ENCODE data around the gene PDIA2.
"Not testable (repeated sequence)": the region's sequence is repeated elsewhere in the genome, so short reads cannot be mapped to it uniquely, and the experiment has no call there.

PDIA2 gene

GRCh38 chr16:263182-263774, 19.7 kb upstream of the PDIA2 start:
- in situ Hi-C loops (cut with HindIII; ENCODE audit: low sequenced_read_pairs) = no loop called here

DNA sequence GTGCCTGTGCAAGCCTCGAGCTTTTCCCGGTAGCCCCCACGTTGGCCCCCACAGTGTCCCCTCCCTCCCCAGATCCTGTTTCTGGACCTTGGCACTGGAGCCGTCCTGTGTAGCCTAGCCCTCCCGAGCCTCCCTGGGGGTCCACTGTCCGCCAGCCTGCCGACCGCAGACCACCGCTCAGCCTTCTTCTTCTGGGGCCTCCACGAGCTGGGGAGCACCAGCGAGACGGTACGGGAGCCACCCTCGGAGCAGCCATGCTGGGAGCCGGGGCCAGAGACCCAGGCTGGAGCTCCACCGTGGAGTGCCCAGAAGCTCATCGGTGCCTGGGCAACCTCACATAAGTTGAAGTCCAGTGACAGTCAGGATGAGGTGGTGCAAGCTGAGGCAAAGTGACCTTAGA, 19.0 kb upstream of the PDIA2 start:
- in situ Hi-C loops (cut with HindIII; ENCODE audit: low sequenced_read_pairs) = no loop called here

- in situ Hi-C loops (cut with HindIII; ENCODE audit: low sequenced_read_pairs) = no loop called here
These were observed 18.5 kb upstream of the PDIA2 start for GRCh38 chr16:264440-264951.

GRCh38 chr16:265002-265529, 17.9 kb upstream of the PDIA2 start:
- in situ Hi-C loops (cut with HindIII; ENCODE audit: low sequenced_read_pairs) = no loop called here

- in situ Hi-C loops (cut with HindIII; ENCODE audit: low sequenced_read_pairs) = no loop called here
These were observed 17.3 kb upstream of the PDIA2 start for GRCh38 chr16:265711-266110.

DNA sequence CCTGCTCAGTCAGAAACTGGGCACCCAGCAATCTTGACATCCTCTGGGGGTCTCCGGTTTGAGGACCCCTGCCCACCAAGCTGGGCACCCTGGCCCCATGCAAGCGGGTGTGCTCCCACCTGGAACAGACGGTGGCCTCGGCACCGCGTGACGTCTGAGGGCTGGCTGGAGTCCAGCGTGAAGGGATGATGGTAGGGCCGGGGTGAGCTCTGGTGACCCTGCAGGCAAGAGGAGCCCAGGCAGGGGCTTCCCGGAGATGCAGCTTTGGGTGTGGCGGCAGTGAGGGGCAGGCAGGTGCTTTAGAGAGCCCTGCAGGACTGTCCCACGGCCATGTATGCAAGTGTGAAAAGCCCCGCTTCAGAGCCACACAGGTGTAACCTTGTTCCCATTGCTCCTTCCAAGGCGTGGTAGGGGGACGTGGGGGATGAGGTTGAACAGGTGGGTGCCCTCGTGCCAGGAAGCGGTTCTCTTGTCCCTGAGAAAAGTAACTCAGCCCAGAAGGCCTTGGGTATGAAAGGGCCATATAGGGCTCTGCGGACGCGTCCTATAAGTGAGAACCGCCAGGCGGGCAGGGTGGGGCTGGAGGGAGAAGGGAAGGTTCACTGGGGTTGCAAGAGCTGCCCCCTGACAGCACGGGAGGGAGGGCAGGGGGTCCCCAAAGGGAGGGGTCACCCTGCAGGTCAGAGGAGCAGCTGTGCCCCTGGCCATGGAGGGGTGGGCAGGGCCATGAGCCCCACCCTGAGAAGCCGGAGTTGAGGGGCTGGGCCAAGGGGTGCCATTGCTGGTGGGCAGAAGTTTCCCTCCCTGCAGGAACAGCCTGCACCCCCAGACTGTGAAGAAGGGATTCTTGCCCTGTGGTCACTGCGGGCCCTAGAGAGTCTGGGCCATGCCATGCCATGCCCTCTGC, 16.5 kb upstream of the PDIA2 start:
- in situ Hi-C loops (cut with HindIII; ENCODE audit: low sequenced_read_pairs) = no loop called here

GRCh38 chr16:267562-267961, 15.4 kb upstream of the PDIA2 start:
- in situ Hi-C loops (cut with HindIII; ENCODE audit: low sequenced_read_pairs) = not testable (repeated sequence)

DNA sequence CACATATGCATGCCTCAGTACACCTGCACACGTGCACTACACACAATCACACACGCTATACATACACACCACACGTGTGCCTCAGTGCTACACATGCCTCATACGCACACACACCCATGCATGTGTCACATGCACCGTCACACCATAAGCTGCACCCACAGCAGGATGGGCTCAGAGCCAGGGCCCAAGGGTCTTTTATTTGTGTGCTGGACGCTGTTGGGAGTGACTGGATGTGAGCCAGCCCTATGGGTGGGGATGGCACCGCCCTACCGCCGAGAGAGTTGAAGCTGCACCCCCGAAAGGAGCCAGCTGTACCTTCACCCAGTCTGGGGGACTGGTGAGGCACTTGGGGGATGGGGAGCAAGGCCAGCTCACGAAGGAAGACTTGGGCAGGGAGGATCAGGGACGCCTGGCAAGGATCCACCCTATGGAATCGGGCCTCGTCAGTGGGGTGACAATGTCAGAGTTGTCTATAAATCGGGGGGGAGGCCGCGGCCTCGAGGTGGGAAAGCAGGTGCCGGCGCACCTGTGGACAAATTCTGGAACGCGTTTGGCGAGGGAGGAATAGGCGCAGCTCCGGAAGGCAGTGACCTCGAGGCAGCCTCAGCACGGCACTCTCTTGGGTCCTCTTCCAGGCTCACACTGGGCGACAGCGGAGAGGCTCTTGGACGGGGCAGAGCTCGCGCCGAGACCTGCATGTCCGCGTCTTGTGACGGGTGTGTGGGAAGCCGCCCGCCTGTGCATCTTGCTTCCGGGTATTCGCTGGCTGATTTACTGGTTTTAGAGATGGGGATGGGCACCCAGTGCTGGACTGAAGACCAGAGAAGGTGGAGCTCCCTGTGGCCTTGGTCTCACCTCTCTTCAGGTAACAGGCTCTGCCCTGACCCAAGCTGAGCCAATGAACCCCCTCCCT, 14.6 kb upstream of the PDIA2 start:
- in situ Hi-C loops (cut with HindIII; ENCODE audit: low sequenced_read_pairs) = no loop called here

- in situ Hi-C loops (cut with HindIII; ENCODE audit: low sequenced_read_pairs) = no loop called here
These were observed 13.7 kb upstream of the PDIA2 start for GRCh38 chr16:269061-269796.

DNA sequence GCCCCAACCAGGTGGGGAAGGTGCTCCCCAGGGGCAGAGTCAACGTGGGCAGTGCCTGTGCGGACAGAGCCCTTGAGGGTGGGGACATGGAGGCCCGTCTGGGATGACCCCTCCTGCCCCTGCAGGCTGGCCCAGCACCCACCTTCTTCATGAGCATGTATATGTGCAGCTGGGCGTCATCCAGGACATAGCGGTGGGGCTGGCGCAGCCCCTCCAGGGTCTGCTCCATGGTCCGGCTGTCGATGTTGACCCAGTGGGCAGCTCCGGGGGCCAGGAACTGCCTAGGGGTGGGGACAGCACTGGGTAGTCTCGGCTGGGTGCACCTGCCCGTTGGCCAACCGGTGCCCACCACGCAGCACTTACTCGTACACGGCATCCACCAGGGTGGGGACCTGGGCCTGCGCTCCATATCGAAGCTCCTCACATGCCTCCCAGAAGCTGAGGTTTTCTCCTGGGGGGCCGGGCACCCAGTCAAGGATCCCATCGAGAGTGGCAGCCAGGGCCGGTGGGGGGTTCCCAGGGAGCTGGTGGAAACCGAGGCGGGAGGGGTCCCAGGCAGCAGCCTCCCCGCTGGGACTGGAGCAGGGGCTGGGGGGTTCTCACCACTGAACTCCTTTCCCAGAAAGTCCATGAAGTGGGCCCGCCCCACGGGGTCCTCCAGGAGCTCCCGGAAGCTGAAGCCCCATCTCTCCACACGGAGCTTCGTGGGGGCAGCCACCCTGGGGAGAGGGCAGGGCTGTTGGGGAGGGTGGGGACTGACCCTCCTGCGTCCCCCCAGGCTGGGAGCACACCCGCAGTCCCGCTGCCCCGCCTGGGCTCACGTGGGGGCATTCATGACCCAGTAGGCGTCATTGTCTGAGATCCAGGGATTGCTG, 12.3 kb upstream of the PDIA2 start:
- in situ Hi-C loops (cut with HindIII; ENCODE audit: low sequenced_read_pairs) = no loop called here

- in situ Hi-C loops (cut with HindIII; ENCODE audit: low sequenced_read_pairs) = no loop called here
These were observed 10.1 kb upstream of the PDIA2 start for GRCh38 chr16:272633-273546.

DNA sequence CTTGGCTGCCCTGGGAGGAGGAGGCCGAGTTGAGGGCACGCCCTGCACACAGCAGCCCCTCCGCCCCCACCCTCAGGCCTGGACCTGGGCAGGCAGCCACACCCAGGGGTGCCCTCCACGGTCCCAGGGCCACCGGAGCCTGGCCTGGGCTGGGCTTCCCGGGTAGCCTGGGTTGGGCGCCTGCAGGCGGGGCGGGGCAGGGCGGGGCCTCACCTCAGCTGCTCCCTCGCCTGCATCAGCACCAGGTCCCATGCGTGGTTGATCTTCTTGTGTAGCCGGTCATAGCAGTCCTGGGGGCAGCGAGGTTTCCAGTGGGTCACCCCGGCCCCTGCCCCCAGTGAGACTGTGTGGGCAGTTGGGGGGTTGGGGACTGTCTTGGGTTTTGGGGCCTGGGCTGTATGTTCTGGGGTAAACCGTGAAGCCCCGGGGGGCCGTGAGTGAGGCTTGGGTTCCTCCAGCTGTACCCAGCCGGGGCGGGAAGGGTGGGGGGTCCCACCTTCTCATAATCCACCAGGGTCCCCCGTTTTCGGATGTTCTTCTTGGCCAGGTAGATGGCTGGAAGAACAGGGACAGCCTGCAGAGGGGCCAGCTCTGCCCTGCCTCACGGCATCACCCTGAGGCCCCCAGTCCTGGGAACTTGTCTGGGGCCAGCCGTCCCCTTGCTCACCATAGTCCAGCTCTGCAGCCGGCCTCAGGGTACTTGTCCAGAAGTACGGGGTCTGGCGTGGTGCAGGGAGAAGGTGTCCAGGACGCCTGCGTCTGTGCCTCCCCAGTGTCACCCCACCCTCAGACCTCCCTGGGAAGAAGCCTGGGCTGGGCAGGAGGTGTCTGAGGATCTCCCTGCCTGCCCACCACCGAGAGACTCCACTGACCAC, 9.2 kb upstream of the PDIA2 start:
- in situ Hi-C loops (cut with HindIII; ENCODE audit: low sequenced_read_pairs) = no loop called here

GRCh38 chr16:275041-275641, 7.8 kb upstream of the PDIA2 start:
- in situ Hi-C loops (cut with HindIII; ENCODE audit: low sequenced_read_pairs) = no loop called here

DNA sequence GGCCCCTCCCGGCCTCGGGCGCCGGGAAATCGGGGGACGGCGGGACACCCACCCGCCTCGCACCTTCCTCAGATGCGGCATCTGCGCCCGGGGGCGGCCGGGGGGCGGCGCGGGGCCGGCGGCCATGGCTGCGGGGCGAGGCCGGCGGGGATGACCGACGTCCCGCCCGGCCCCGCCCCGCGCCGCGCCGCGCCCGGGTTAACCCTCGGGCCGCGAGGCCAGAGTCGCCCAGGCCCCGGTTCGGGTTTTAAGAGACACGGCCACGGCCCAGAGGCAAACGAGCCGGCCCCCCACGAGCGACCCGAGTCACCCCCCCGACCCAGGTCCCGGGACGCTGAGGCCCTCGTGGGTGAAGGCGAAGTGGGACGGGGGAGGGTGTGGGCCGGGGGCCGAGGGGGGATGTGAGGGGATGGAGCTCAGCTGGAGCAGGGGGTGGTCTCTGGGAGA, 7.2 kb upstream of the PDIA2 start, which contains the start of gene RGS11:
TSS of gene RGS11 (minus strand) at position 159 of the 447 bp plus-strand sequence. CDS start at position 126, 33 bp downstream.
- in situ Hi-C loops (cut with HindIII; ENCODE audit: low sequenced_read_pairs) = no loop called here

DNA sequence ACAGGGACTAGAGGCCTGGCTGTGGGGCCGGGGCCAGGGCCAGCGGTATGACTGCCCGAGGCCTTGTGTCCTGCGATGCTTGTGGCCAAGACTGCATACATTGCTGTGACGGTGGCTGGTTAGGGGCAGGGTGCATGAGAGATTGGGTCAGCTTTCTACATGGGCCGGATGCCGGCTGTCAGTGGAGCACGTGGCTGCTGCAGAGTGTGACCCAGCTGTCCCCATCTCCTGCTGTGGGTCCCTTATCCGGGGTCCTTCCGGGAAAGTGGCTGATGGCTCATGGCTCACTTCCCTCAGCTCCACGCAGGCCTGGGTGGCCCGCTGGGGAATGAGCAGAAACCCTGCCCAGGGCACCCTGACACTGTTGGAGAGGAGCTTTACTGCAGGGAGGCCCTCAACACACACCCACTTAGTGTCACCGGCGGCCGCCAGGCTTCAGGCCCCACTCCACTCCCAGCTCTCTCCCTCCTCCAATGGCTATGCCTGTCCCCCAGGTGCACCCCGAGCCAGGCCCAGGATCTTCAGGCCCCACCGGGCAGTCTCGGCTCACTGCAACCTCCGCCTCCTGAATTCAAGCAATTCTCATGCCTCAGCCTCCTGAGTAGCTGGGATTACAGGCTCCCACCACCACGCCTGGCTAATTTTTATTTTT, 6.4 kb upstream of the PDIA2 start:
- in situ Hi-C loops (cut with HindIII; ENCODE audit: low sequenced_read_pairs) = no loop called here

GRCh38 chr16:278863-279366, 4.0 kb upstream of the PDIA2 start:
- in situ Hi-C loops (cut with HindIII; ENCODE audit: low sequenced_read_pairs) = no loop called here

Measured in DLD1 (cell line).